H9 (cell line): ENCODE measurements around the gene FTH1. TPM values are rescaled to one million over a fixed set of nuclear protein-coding genes. Genes with fewer than 3 reads are reported as not detected.
A peak's percentile ranks its signal among the peaks of the same experiment; 100 is the strongest.

Experiments
- DNase-seq: peaks from one replicate; pipeline ENCODE4 v3.0.0-alpha.2; 2017
- H2AFZ ChIP-seq: one replicate; pipeline ENCODE4 v1.6.1; 2013; ENCODE audit warnings: mild to moderate bottlenecking, low read length, control low read depth, moderate library complexity
- H2AK5ac ChIP-seq: 2 replicates; pipeline ENCODE4 v1.6.1; 2013; ENCODE audit warnings: low read length, control low read depth, mixed read lengths; ENCODE audit not compliant: insufficient read length
- H2BK120ac ChIP-seq: one replicate; pipeline ENCODE4 v1.6.1; 2013; ENCODE audit warnings: low read depth, mild to moderate bottlenecking, low read length, control low read depth, inconsistent platforms; ENCODE audit not compliant: poor library complexity, severe bottlenecking
- H2BK12ac ChIP-seq: 2 replicates; pipeline ENCODE4 v1.6.1; 2013; ENCODE audit warnings: low read length, control low read depth, mixed read lengths, low read depth; ENCODE audit not compliant: insufficient read length
- H2BK15ac ChIP-seq: 2 replicates; pipeline ENCODE4 v1.6.1; 2013; ENCODE audit warnings: low read depth, low read length, control low read depth
- H2BK20ac ChIP-seq: one replicate; pipeline ENCODE4 v1.6.1; 2013; ENCODE audit warnings: low read depth, mild to moderate bottlenecking, low read length, control low read depth, inconsistent platforms; ENCODE audit not compliant: poor library complexity, severe bottlenecking
- H2BK5ac ChIP-seq: 2 replicates; pipeline ENCODE4 v1.6.1; 2013; ENCODE audit warnings: low read length, control low read depth, mixed read lengths; ENCODE audit not compliant: insufficient read length
- H3K14ac ChIP-seq: 2 replicates; pipeline ENCODE4 v1.6.1; 2013; ENCODE audit warnings: low read length, control low read depth; ENCODE audit not compliant: insufficient read depth
- H3K18ac ChIP-seq: 2 replicates; pipeline ENCODE4 v1.6.1; 2013; ENCODE audit warnings: low read depth, mild to moderate bottlenecking, mixed read lengths, low read length, control low read depth; ENCODE audit not compliant: insufficient read length
- H3K23ac ChIP-seq: 2 replicates; pipeline ENCODE4 v1.6.1; 2013; ENCODE audit warnings: low read length, control low read depth, mixed read lengths, low read depth; ENCODE audit not compliant: insufficient read length
- H3K23me2 ChIP-seq: 2 replicates; pipeline ENCODE4 v1.6.1; 2013; ENCODE audit warnings: low read depth, mild to moderate bottlenecking, mixed read lengths, low read length, control low read depth; ENCODE audit not compliant: insufficient read length, poor library complexity, severe bottlenecking
- H3K27ac ChIP-seq: 2 replicates; pipeline ENCODE4 v1.5.1; 2013; ENCODE audit warnings: low read length, control low read depth, mixed read lengths, low read depth; ENCODE audit not compliant: insufficient read length
- H3K27me3 ChIP-seq: 2 replicates; pipeline ENCODE4 v1.6.1; 2013; ENCODE audit warnings: low read length, control low read depth, inconsistent platforms; ENCODE audit not compliant: insufficient read depth
- H3K4ac ChIP-seq: 2 replicates; pipeline ENCODE4 v1.6.1; 2013; ENCODE audit warnings: low read depth, mild to moderate bottlenecking, control low read depth, inconsistent platforms, low read length, moderate library complexity
- H3K4me1 ChIP-seq: 2 replicates; pipeline ENCODE4 v1.6.1; 2013; ENCODE audit warnings: low read length, control low read depth, inconsistent platforms; ENCODE audit not compliant: insufficient read depth
- H3K4me2 ChIP-seq: 2 replicates; pipeline ENCODE4 v1.6.1; 2013; ENCODE audit warnings: low read length, control low read depth, mixed read lengths; ENCODE audit not compliant: insufficient read length, insufficient read depth
- H3K56ac ChIP-seq: 2 replicates; pipeline ENCODE4 v1.6.1; 2013; ENCODE audit warnings: low read depth, mild to moderate bottlenecking, mixed read lengths, low read length, control low read depth; ENCODE audit not compliant: insufficient read length
- H3K79me1 ChIP-seq: 2 replicates; pipeline ENCODE4 v1.6.1; 2013; ENCODE audit warnings: low read depth, mild to moderate bottlenecking, moderate library complexity, low read length, control low read depth, inconsistent platforms; ENCODE audit not compliant: insufficient read depth, poor library complexity, severe bottlenecking
- H3K79me2 ChIP-seq: 2 replicates; pipeline ENCODE4 v1.6.1; 2013; ENCODE audit warnings: low read length, control low read depth, inconsistent platforms; ENCODE audit not compliant: insufficient read depth
- H3K9ac ChIP-seq: 2 replicates; pipeline ENCODE4 v1.6.1; 2013; ENCODE audit warnings: low read length, control low read depth, mixed read lengths; ENCODE audit not compliant: insufficient read length; ENCODE audit errors: extremely low read depth
- H3K9me3 ChIP-seq: one replicate; pipeline ENCODE4 v1.6.1; 2013; ENCODE audit warnings: low read depth, low read length, inconsistent platforms; ENCODE audit not compliant: control insufficient read depth
- H3T11ph ChIP-seq: one replicate; pipeline ENCODE4 v1.6.1; 2013; ENCODE audit warnings: mild to moderate bottlenecking, low read length, control low read depth, inconsistent platforms
- H4K20me1 ChIP-seq: one replicate; pipeline ENCODE4 v1.6.1; 2013; ENCODE audit not compliant: control insufficient read depth, insufficient read length, insufficient read depth
- H4K5ac ChIP-seq: 2 replicates; pipeline ENCODE4 v1.6.1; 2013; ENCODE audit warnings: low read depth, mild to moderate bottlenecking, mixed read lengths, low read length, control low read depth; ENCODE audit not compliant: insufficient read length
- H4K8ac ChIP-seq: replicated peaks from 2 replicates; pipeline ENCODE4 v1.6.1; 2013; ENCODE audit warnings: low read length, control low read depth, mixed read lengths, low read depth; ENCODE audit not compliant: insufficient read length
- H4K91ac ChIP-seq: 2 replicates; pipeline ENCODE4 v1.6.1; 2013; ENCODE audit warnings: low read depth, mild to moderate bottlenecking, moderate library complexity, mixed read lengths, low read length, control low read depth; ENCODE audit not compliant: insufficient read length
- H3K27ac Mint-ChIP-seq, 3 experiments: 2 replicates in 2 of 3; 3 replicates in 1 of 3; pipeline ENCODE4 v1.8.0; 2020 to 2021; ENCODE audit warnings: mixed read lengths in 3 of 3, mild to moderate bottlenecking in 1 of 3, moderate library complexity in 1 of 3
- H3K27me3 Mint-ChIP-seq: 2 replicates; pipeline ENCODE4 v1.8.0; 2021; ENCODE audit warnings: low read depth, mild to moderate bottlenecking, moderate library complexity, mixed read lengths
- H3K36me3 Mint-ChIP-seq, 3 experiments: 2 replicates in 2 of 3; 3 replicates in 1 of 3; pipeline ENCODE4 v1.8.0; 2020 to 2021; ENCODE audit warnings: low read depth in 3 of 3, mixed read lengths in 3 of 3; ENCODE audit not compliant: insufficient read depth in 1 of 3
- H3K4me1 Mint-ChIP-seq, 2 experiments: 2 replicates each; pipeline ENCODE4 v1.8.0; 2020; ENCODE audit warnings: mixed read lengths in 2 of 2
- H3K4me3 Mint-ChIP-seq, 2 experiments: 2 replicates in 1 of 2; 3 replicates in 1 of 2; pipeline ENCODE4 v1.8.0; 2020 to 2021; ENCODE audit warnings: mild to moderate bottlenecking in 2 of 2, mixed read lengths in 2 of 2, moderate library complexity in 1 of 2
- H3K9me3 Mint-ChIP-seq, 2 experiments: 2 replicates in 1 of 2; 3 replicates in 1 of 2; pipeline ENCODE4 v1.8.0; 2020; ENCODE audit warnings: mild to moderate bottlenecking in 2 of 2, mixed read lengths in 2 of 2, moderate library complexity in 1 of 2
- WGBS: extraction: QIAGEN DNeasy Blood & Tissue Kit; methylation state at CpG from one replicate; pipeline ENCODE4 v1.1.7; 2013; ENCODE audit warnings: missing lambda C conversion rate, low lambda C conversion rate, mixed read lengths; ENCODE audit not compliant: insufficient read length; ENCODE audit errors: extremely low coverage; 5-methylcytosine and 5-hydroxymethylcytosine counted together
- total RNA-seq: library from RNA; stranded (reverse); gene quantifications from 2 replicates; pipeline ENCODE4 v1.2.1, GENCODE V29; 2021
- TF ChIP-seq, protein P1 (sequence below): fragments of 200-600 bp; sonication (generic); conservative IDR thresholded peaks from 3 replicates; pipeline ENCODE4 v1.8.0; 2021; ENCODE audit warnings: antibody characterized with exemption, mild to moderate bottlenecking

Gene FTH1
- total RNA-seq, 1 experiment from 2014 or later: 1,505 TPM

DNA sequence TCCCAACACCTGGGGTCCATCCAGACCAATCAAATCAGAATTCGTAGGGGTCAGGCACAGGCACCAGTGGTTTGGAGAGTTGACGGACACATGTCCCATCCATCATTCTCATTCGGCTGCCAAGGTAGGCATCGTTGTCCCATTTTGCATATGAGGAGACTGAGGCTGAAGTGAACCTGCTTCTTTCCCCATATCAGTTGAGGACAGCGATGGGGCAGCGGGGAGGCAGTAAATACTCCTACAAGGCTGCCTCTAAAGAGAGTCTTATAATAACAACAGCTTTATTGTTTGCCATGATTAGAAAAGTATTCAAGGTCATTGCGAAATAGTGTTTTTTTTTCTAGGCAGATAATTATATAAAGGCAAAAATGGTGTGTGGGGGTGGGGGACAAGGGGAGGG is 18.9 kb downstream of the FTH1 start:
- WGBS: no CpG with 5 or more reads among the region's 7 CpGs
- Histone ChIP-seq H2AFZ (no peak overlapping the region), H3K79me2 (no peaks in the 10 kb centered on the region), H4K8ac (no peak overlapping the region), H4K91ac (no peak overlapping the region), H3K23me2 (no peaks in the 10 kb centered on the region), H2BK120ac (no peak overlapping the region), H3K4me2 (no peak overlapping the region), H2BK5ac (no peak overlapping the region), H3K18ac (no peak overlapping the region), H3K79me1 (no peaks in the 10 kb centered on the region), H3K9me3 (no peaks in the 10 kb centered on the region), H3K9ac (no peak overlapping the region), H2BK20ac (no peak overlapping the region), H3K14ac (no peak overlapping the region), H4K20me1 (no peaks in the 10 kb centered on the region), H3K4me1 (no peaks in the 10 kb centered on the region; the same call in 1 of the 2 replicates), H3K56ac (no peak overlapping the region), H2BK15ac (0 out of 2 replicates have a peak overlapping the region, but pooled peaks have one; percentile 45), H3K27me3 (no peaks in the 10 kb centered on the region), H2AK5ac (no peak overlapping the region), H3K23ac (no peak overlapping the region), H2BK12ac (no peak overlapping the region), H3T11ph (no peak overlapping the region), H3K4ac (no peak overlapping the region), H4K5ac (no peak overlapping the region), H3K27ac (no peak overlapping the region)
- TF ChIP-seq, protein P1, sequence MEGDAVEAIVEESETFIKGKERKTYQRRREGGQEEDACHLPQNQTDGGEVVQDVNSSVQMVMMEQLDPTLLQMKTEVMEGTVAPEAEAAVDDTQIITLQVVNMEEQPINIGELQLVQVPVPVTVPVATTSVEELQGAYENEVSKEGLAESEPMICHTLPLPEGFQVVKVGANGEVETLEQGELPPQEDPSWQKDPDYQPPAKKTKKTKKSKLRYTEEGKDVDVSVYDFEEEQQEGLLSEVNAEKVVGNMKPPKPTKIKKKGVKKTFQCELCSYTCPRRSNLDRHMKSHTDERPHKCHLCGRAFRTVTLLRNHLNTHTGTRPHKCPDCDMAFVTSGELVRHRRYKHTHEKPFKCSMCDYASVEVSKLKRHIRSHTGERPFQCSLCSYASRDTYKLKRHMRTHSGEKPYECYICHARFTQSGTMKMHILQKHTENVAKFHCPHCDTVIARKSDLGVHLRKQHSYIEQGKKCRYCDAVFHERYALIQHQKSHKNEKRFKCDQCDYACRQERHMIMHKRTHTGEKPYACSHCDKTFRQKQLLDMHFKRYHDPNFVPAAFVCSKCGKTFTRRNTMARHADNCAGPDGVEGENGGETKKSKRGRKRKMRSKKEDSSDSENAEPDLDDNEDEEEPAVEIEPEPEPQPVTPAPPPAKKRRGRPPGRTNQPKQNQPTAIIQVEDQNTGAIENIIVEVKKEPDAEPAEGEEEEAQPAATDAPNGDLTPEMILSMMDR: no peak
- H3K36me3 Mint-ChIP-seq: no peaks in the 10 kb centered on the region
- H3K27me3 Mint-ChIP-seq: peaks cover 11% of the 10 kb centered on the region
- peak overlapping the region in 1 of 3 experiments; percentile 55; a peak in 2 of 7 replicates for H3K27ac Mint-ChIP-seq
- peaks cover 0 to 16% of the 10 kb centered on the region in 2 experiments; a peak in 3 of 4 replicates for H3K4me1 Mint-ChIP-seq
- H3K9me3 Mint-ChIP-seq: no peaks in the 10 kb centered on the region; a peak in 1 of 5 replicates
- DNase-seq: no peak
- H3K4me3 Mint-ChIP-seq: no peak overlapping the region
